B cell (primary cell): Measurements from ENCODE around the gene TENT4B.

Experiments
- EZH2 ChIP-seq: IDR thresholded peaks from 2 replicates; pipeline ENCODE4 v1.6.1; 2012; ENCODE audit warnings: borderline replicate concordance, low read depth, mild to moderate bottlenecking, moderate library complexity, low read length; ENCODE audit not compliant: insufficient read depth, poor library complexity, severe bottlenecking
- TF ChIP-seq, protein P1 (sequence below): fragments of 200-600 bp; IDR thresholded peaks from one replicate; pipeline ENCODE4 v1.8.0; 2022; ENCODE audit warnings: antibody characterized with exemption, mild to moderate bottlenecking

DNA sequence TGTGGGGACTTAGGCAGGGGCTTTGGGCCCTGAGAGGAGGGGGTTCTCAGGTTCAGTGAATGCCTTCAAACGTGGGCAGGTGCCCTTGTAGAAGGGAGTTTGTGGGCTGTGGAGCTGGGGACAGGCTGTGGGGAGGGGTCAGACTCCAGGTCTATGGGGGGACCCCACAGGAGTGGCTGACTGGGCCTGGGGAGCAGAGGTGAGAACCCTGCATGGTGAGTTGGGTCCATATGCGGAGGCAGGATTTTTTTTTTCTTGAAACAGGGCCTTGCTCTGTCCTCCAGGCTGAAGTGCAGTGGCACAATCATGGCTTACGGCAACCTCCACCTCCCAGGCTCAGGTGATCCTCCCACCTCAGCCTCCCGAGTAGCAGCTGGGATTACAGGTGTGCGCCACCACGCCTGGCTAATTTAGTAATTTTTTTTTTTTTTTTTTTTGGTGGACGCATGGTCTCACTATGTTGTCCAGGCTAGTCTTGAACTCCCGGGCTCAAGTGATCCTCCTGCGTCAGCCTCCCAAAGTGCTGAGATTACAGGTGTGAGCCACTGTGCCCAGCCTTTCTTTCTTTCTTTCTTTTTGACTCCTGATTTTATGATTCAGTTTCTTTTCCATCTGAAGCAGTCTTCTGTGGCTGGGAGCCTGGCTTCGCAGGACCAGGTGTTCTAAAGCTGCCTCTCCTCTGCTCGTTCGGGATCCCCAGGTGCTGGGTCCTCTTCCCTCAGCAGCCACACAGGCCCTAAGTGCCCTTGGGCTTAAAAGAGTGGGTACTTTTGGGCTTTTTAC lies 94.2 kb downstream of the TENT4B start:
- TF ChIP-seq, protein P1, sequence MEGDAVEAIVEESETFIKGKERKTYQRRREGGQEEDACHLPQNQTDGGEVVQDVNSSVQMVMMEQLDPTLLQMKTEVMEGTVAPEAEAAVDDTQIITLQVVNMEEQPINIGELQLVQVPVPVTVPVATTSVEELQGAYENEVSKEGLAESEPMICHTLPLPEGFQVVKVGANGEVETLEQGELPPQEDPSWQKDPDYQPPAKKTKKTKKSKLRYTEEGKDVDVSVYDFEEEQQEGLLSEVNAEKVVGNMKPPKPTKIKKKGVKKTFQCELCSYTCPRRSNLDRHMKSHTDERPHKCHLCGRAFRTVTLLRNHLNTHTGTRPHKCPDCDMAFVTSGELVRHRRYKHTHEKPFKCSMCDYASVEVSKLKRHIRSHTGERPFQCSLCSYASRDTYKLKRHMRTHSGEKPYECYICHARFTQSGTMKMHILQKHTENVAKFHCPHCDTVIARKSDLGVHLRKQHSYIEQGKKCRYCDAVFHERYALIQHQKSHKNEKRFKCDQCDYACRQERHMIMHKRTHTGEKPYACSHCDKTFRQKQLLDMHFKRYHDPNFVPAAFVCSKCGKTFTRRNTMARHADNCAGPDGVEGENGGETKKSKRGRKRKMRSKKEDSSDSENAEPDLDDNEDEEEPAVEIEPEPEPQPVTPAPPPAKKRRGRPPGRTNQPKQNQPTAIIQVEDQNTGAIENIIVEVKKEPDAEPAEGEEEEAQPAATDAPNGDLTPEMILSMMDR, result no peak
- TF ChIP-seq EZH2, result no peak
